KBM-7 (cell line): ENCODE data around the gene THAP3.

Experiments
- DNase-seq: peaks from one replicate; pipeline ENCODE4 v3.0.0-alpha.2; 2015
- in situ Hi-C: fragments of 300-500 bp; cut with MboI; formaldehyde crosslinking; loops from 2 replicates; pipeline ENCODE4 v1.14.3; 2020; ENCODE audit warnings: low sequenced_read_pairs, low pct_unique_long_range_greater_than_20kb, mixed read lengths

THAP3 gene

GRCh38 chr1:6602669-6603237 is 21.9 kb upstream of the THAP3 start, which contains the start of gene KLHL21:
Gene KLHL21, minus strand, starts transcription at chr1:6602869. Its CDS starts 52 bp downstream, at chr1:6602817.
- in situ Hi-C loops, result no loop called here
- DNase-seq, result peak; percentile 75

- in situ Hi-C loops, result no loop called here
- DNase-seq, result no peak
Observed at GRCh38 chr1:6603238-6603914, 21.3 kb upstream of the THAP3 start.

- in situ Hi-C loops, result no loop called here
- DNase-seq, result no peak
Observed at GRCh38 chr1:6603915-6604558, 20.6 kb upstream of the THAP3 start.

- DNase-seq, result peak; percentile 49
- in situ Hi-C loops, result no loop called here
Observed at GRCh38 chr1:6612641-6613360, 11.9 kb upstream of the THAP3 start.

GRCh38 chr1:6613361-6614018 is 11.2 kb upstream of the THAP3 start, which contains the start of gene PHF13:
Gene PHF13, plus strand, starts transcription at chr1:6613731. Its CDS starts 336 bp downstream, at chr1:6614067.
- in situ Hi-C loops, result no loop called here
- peak; percentile 99 for DNase-seq

DNA sequence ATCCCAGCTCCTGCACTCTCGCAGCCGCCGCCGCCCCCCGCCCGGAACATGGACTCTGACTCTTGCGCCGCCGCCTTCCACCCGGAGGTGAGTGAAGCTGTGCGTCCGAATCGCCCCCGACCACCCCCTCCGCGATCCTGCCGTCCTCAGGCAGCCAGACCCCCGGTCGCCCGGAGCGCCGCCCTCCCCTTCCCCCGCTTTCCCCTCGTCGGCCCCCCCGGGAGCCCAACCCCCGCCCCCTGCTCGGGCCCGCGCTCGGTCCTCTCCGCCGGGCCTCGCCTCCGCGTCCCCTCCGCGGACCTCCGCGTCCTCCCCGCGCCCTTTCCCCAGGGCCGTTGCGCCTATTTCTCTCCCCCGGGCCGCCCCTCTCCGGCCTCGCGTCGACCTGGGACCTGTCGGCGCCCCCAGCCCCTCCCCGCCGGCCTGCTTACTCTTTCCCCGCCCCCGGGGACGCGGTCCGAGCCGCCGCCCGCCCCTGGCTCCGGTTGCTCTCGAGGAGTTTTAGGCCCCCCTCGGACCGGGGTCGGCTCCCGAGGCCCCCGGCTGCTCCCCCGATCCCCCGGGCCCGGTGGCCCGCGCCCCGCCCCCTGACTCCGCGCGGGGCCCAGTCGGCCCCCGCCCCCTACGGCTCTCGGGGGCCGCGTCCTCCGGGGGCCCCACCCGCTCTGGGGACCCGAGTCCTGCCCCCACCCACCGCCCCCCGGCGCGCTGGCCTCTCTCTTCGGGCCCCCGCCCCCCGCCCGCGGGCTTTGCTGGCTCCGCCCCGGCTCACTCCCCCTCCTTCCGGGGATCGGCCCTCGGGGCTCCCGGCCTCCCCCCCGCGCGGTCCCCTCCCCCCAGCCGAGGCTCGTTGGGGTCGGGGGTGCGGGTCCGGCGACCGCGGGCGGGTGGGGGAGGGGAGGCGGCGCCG is 10.4 kb upstream of the THAP3 start:
- in situ Hi-C loops, result no loop called here
- DNase-seq, result no peak

DNA sequence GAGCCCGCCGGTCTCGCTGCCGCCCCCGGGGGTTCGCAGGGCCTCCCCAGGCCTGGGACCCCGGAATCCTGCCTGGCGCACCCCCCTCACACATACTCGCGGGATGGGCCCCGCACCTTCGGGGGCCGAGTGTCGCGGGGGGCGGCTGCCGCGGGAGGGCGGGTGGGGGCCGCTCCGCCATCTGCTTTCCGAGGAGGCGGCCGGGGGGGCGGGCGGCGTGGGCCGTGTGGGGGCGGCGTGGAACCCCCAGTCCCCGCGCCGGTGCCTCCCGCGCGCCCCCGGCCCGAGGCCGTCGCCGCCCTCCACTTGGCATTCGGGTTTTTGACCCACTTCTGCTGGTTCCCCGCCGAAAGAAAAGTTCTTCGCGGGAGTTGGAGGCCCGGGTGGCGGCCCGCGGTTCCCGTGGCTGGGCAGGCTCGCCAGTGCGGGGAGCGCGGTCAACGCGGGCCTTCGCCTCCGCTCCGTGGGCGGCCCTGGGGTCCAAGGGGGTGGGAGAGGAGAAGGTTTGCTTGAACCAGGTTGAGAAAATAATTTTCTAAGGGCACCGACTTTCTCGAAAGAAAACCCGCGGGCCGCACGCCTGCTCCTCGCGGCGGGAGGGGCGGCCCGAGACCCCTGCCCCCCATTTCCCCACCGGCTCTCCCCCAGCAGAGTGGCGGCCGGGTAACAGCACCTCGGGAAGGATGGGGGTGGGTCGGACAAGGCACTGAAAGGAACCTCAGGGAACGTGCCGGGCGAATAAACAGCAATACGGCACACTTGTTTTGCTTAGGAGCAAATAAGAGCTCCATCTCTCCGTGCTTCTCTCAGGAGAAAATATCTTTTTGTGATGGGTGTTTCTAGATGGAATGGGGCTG is 9.5 kb upstream of the THAP3 start:
- no peak for DNase-seq
- in situ Hi-C loops, result no loop called here

- in situ Hi-C loops, result no loop called here
- DNase-seq, result no peak
Observed at GRCh38 chr1:6619045-6619444, 5.6 kb upstream of the THAP3 start.

DNA sequence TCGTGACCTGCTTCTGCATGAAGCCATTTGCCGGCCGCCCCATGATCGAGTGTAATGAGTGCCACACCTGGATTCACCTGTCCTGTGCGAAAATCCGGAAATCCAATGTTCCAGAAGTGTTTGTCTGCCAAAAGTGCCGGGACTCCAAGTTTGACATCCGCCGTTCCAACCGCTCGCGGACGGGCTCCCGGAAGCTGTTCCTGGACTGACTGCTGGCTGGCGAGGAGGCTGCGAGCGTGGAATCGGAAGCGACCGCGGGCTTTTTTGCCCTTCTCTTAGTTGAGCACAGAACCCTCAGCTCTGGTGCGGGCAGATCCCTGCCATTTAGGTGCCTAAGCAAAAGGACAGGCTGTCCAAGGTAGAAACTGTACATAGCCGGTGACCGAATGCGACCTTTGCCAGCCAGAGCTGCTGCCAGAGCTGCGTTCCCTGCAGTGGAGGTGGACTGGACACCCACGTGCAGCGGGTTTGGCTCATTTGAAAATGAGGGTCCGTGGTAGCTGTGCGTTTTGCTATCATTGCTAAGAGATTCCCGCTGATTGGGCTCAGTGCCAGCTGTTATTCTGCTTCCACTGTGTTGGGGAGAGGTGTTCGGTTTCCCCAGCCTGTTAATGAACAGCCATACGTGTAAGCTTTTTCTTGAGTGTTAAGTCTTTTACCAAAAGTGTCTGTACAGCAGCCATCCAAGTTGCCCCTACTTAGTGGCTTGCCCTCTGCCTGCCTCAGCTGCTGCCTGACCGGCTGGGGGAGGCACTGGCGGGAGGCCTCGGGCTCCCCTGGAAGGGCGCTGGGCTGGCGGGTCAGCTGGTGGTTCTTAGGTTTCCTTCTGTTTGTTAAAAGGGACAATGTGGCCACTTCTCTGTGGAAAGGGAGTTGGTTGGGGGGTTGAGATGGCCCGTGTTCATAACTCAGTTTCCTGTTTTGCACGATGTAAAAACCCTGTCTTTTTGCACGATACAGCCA is 3.0 kb upstream of the THAP3 start:
- no peak for DNase-seq
- in situ Hi-C loops, result no loop called here

DNA sequence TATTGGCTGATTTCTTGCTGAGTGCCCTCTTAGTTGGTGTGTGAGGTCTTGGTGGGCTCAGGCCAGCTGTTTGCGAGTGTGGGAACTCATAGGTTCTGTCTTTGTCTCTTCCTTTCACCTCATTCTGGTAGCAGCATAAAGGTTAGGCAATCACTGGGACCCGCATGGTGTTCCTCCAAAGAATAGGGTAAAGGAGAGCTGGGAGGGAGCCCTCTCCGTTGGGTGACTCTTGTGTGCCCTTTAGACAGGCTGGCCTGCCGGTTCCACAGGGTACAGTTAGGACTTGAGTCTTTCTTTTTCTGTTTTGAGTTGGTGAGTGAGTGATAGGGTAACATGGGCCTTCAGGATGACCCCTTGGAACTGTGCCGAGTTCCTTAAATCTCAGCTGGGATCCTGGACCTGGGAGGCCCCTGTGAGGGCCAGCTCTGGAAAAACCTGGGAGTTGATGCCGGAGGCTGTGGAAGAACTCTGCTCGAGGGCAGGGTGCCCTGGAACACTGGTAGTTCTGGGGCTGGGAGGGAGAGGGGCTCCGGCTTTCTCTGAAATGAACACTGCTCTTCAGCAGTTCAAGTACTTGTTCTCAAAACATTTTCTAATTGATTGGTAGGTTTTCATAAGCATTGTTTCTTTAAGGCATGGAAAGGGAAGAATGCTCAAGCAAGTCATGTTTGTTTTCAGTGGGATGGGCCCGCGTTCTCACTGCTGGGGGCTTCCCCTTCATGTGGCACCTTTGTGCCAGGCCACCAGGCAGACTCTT is 2.1 kb upstream of the THAP3 start:
- in situ Hi-C loops, result no loop called here
- no peak for DNase-seq

- in situ Hi-C loops, result no loop called here
- DNase-seq, result no peak
Observed at GRCh38 chr1:6623269-6623965, 1.3 kb upstream of the THAP3 start.

DNA sequence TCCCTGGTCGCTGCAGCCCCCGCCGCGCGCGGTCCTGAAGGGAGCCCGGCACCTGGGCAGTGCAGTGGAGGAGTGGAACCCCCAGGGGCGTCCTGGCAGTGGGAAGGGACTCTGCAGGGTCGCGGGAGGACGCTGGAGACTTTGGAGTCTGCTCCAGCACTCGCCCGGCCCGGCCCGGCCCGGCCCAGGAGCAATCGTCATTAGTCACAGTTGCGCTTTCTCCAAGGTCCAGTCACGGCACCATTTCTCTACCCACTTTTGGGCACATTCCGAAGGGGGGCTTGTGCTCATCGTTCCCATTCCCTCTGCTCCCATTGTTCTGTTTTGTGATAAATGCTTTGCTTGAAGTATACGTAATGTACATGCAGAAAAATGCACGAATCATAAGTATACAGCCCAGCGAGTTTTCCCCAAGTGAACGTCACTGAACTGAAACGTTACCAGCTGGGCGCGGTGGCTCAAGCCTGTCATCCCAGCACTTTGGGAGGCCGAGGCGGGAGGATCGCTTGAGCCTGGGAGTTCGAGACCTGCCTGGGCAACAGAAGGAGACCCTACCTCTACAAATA is 999 bp downstream of the THAP3 start:
- in situ Hi-C loops, result no loop called here
- DNase-seq, result peak; percentile 18

DNA sequence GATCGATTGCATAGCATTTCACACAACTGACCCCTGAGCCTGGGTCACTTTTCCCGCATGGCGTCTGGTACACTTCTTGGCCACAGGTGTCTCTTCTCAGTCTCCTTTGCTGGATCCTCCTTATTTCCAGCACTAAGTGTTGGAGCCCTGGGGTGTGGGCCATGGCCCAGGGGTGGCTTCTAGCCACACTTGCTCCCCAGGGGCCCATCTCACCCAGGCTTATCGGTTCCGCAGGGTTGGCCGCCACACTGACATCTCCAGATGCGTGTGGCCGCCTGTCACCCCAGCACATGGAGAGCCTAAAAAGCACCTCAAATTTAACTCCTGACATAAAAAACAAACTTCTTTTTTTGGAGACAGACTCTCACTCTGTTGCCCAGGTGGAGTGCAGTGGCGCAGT is 2.4 kb downstream of the THAP3 start:
- in situ Hi-C loops, result no loop called here
- no peak for DNase-seq

DNA sequence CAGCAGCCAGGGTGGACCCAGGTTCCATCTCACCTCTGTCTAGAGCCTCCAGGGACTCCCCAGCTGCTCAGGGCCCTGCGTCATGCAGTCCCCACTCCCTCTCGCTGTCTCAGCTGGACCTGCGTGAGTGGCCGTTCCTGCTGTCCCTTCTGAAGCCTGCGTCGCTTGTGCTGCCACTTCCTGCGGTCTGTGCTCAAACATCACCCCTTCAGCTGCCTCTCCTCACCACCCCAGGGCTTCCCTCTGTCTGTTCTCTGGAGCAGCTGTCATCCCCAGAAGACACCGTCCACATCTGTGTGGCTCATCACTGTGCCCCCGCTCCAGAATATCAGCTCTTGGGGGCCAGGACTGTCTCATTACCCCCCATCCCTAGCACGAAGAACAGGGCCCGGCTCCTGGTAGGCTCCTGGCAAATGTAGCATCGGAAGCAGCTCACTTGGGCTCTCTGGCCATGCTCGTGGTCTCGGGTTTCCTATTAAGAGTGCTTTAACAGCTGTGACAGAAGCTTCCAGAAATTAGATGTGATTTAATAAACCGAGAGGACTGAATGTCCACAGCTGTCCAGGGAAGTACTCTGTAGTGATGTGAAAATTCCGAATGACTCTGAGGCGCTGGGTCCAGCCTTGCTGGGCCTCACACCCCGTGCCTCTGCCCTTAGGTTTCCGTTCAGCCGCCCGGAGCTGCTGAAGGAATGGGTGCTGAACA is 3.3 kb downstream of the THAP3 start:
- no peak for DNase-seq
- in situ Hi-C loops, result no loop called here
